Progenitor cell of endocrine pancreas (in vitro differentiated cells): ENCODE measurements around the gene TRAM2. TPM values are rescaled to one million over a fixed set of nuclear protein-coding genes. Genes with fewer than 3 reads are reported as not detected.
A peak's percentile ranks its signal among the peaks of the same experiment; 100 is the strongest.

Source experiments
- DNase-seq: peaks from one replicate; pipeline ENCODE4 v3.0.0; 2021; ENCODE audit warnings: low spot score; ENCODE audit not compliant: unreplicated experiment
- H3K27ac Mint-ChIP-seq: 2 replicates; pipeline ENCODE4 v1.8.0; 2021; ENCODE audit warnings: mild to moderate bottlenecking, moderate library complexity, mixed read lengths
- H3K27me3 Mint-ChIP-seq: 2 replicates; pipeline ENCODE4 v1.8.0; 2021; ENCODE audit warnings: mixed read lengths
- H3K36me3 Mint-ChIP-seq: 2 replicates; pipeline ENCODE4 v1.8.0; 2022; ENCODE audit warnings: mixed read lengths; ENCODE audit not compliant: insufficient read depth
- H3K4me1 Mint-ChIP-seq: 2 replicates; pipeline ENCODE4 v1.8.0; 2021; ENCODE audit warnings: low read depth, mixed read lengths
- H3K4me3 Mint-ChIP-seq: 2 replicates; pipeline ENCODE4 v1.8.0; 2021; ENCODE audit warnings: low read depth, mild to moderate bottlenecking, moderate library complexity, mixed read lengths
- H3K9me3 Mint-ChIP-seq: 2 replicates; pipeline ENCODE4 v1.8.0; 2021; ENCODE audit warnings: low read depth, mixed read lengths
- total RNA-seq: library from RNA; stranded (reverse); gene quantifications from 2 replicates; pipeline ENCODE4 v1.2.1, GENCODE V29; 2021
- TF ChIP-seq, protein P1 (sequence below): fragments of 200-600 bp; sonication (generic); IDR thresholded peaks from one replicate; pipeline ENCODE4 v1.5.0; 2021; ENCODE audit warnings: antibody characterized with exemption, mild to moderate bottlenecking; ENCODE audit not compliant: unreplicated experiment

TRAM2 gene
- total RNA-seq, 1 donor from 2014 or later: 18.6 TPM

GRCh38 chr6:52498538-52499017 is 78.3 kb downstream of the TRAM2 start:
- Mint-ChIP-seq H3K4me3 (no peak overlapping the region), H3K27me3 (no peaks in the 10 kb centered on the region), H3K4me1 (peaks cover 2% of the 10 kb centered on the region), H3K36me3 (peaks cover 10% of the 10 kb centered on the region), H3K27ac (peak overlapping the region; percentile 16), H3K9me3 (peaks cover 3% of the 10 kb centered on the region)
- DNase-seq: no peak
- TF ChIP-seq, protein P1, sequence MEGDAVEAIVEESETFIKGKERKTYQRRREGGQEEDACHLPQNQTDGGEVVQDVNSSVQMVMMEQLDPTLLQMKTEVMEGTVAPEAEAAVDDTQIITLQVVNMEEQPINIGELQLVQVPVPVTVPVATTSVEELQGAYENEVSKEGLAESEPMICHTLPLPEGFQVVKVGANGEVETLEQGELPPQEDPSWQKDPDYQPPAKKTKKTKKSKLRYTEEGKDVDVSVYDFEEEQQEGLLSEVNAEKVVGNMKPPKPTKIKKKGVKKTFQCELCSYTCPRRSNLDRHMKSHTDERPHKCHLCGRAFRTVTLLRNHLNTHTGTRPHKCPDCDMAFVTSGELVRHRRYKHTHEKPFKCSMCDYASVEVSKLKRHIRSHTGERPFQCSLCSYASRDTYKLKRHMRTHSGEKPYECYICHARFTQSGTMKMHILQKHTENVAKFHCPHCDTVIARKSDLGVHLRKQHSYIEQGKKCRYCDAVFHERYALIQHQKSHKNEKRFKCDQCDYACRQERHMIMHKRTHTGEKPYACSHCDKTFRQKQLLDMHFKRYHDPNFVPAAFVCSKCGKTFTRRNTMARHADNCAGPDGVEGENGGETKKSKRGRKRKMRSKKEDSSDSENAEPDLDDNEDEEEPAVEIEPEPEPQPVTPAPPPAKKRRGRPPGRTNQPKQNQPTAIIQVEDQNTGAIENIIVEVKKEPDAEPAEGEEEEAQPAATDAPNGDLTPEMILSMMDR: no peak

DNA sequence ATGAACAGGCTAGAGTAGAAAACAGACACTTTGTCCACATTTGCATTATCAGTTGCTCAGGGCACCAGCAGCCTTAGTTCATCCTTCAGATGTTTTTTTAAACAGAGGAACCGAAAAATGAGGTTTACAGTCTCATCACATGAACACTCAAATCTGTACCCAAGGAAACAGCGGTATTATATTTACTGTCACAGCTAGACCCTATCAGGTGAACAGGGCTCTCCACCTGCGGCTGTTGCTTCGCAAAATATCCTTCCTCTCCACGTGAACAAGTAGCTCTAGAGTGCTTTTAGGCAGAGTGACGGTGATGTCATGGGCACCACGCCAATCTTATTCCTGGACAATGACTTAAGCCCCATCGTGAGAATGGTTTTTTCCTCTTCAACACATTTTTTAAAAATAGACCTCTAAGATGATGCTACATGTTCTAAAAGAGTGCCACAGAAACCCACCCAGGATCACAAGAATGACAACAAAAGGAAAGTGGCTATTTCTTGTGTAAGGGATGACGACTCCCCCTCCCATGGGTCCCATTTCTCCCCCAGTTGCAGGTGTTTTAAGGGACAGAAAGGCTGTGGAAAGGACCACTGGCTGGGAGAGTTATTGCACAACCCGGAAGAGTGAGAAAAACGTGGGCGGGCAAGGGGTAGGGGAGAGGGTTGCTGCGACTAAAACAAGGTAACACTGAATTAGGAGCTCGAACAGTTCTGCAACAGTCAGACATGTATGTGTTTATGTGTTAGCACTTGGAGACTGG is 79.0 kb downstream of the TRAM2 start:
- Mint-ChIP-seq H3K27me3 (no peaks in the 10 kb centered on the region), H3K9me3 (peaks cover 3% of the 10 kb centered on the region), H3K4me1 (peaks cover 2% of the 10 kb centered on the region), H3K27ac (peak overlapping the region; percentile 45), H3K4me3 (no peak overlapping the region), H3K36me3 (peaks cover 10% of the 10 kb centered on the region)
- no peak for DNase-seq
- TF ChIP-seq, protein P1: no peak

DNA sequence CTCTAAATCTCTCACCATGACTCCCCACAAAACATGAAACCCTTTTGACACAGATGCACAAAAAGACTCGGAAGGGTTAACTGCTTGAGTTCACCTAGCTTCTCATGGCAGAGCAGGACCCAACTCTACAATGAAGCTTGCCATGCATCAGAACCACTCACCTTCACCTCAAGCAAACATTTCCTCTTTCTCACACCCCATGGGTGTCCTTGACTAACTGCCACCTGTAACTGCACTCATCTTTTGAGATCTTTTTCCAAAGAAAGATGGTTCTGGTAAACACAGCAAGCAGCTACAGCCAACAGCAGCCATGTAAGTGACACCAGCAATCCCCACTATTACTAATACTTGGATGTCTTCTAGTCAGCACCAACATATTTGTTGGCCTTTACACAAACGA is 80.2 kb downstream of the TRAM2 start:
- no peak overlapping the region for H3K27ac Mint-ChIP-seq
- no peak for DNase-seq
- TF ChIP-seq, protein P1: no peak

DNA sequence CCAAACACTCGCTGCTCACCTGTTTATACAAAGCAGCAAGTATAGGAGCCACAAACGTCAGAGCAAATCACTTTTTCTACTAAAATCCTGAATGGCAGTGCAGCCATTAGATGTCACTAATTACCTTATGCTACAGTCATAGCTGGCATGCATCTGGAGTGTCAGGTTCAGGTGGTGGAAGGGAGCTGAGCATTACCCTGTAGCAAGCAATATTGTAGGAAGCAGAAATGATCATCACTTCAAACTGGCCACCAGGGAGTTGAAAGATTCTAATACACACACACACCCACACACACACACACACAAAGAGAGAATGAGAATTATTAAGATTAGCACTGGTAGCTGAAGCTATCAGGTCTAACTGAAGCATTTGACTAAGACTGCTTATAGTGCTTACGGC is 80.9 kb downstream of the TRAM2 start:
- DNase-seq: no peak
- H3K4me1 Mint-ChIP-seq: peaks cover 2% of the 10 kb centered on the region
- peaks cover 3% of the 10 kb centered on the region for H3K9me3 Mint-ChIP-seq
- TF ChIP-seq, protein P1: no peak
- no peak overlapping the region for H3K4me3 Mint-ChIP-seq
- H3K36me3 Mint-ChIP-seq: peaks cover 9% of the 10 kb centered on the region
- H3K27me3 Mint-ChIP-seq: no peaks in the 10 kb centered on the region
- H3K27ac Mint-ChIP-seq: no peak overlapping the region

More for the DNA sequence above, 80.2 kb downstream of the TRAM2 start:
- Mint-ChIP-seq H3K4me1 (peaks cover 2% of the 10 kb centered on the region), H3K27me3 (no peaks in the 10 kb centered on the region), H3K9me3 (peaks cover 3% of the 10 kb centered on the region), H3K4me3 (no peak overlapping the region), H3K36me3 (peaks cover 7% of the 10 kb centered on the region)

DNA sequence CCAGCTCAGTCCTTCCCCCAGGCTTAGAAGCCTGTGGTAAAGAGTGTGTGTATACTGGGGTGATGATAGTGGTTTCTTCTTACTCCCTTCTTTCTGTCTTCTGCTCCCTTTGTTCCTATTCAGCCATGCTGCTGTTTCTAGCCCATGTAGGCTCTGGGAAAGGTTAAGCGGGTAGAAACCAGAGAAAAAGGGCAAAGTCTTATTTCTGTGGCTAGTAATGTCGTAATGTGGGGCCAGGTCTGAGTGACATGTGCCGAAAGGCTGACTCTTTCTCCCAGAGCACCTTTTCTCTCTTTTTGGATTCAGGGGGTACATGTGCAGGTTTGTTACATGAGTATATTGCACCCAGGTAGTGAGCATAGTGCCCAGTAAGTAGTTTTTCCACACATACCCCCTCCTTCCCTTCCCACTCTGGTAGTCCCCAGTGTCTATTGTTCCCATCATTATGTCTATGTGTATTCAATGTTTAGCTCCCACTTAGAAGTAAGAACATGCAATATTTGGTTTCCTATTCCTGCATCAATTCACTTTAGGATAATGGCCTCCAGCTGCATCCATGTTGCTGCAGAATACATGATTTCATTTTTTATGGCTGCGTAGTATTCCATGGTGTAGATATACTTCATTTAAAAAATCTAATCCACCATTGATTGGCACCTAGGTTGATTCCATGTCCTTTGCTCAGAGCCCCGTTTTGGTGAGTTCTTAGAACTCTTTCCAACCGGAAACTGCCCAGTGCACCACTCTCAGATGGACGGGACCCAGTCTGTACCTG is 82.4 kb downstream of the TRAM2 start:
- Mint-ChIP-seq H3K4me1 (peaks cover 2% of the 10 kb centered on the region), H3K4me3 (no peak overlapping the region), H3K27me3 (no peaks in the 10 kb centered on the region), H3K9me3 (peaks cover 3% of the 10 kb centered on the region), H3K27ac (no peak overlapping the region), H3K36me3 (peaks cover 10% of the 10 kb centered on the region)
- TF ChIP-seq, protein P1: no peak
- no peak for DNase-seq
